PC-9 (cell line): ENCODE results near the gene ZIK1. TPM values are rescaled to one million over a fixed set of nuclear protein-coding genes. Genes with fewer than 3 reads are reported as not detected.

Experiments used
- BruUV-seq: library from RNA; stranded (reverse); fragments of 400-500 nt; replicated peaks from 2 replicates; lab custom pipeline; 2021; lab: Mats Ljungman, UMichigan
- CTCF ChIA-PET: fragments of 300-600 bp; sonication (Branson Sonifier 250); formaldehyde crosslinking; loops from one replicate; lab custom pipeline; 2022; ENCODE audit warnings: antibody characterized with exemption; lab: Charles Lee
- POLR2A ChIA-PET: fragments of 300-600 bp; sonication (Branson Sonifier 250); formaldehyde crosslinking; loops from one replicate; lab custom pipeline; 2022; ENCODE audit warnings: antibody characterized with exemption; ENCODE audit not compliant: unreplicated experiment; lab: Charles Lee
- DNase-seq, 2 experiments: peaks; one replicate each; pipeline versions ENCODE4 v3.0.0 to v3.0.0-alpha.2; 2015 to 2022; ENCODE audit warnings: mixed read lengths in 1 of 2
- H2AFZ ChIP-seq: fragments of 200-600 bp; sonication (generic); 2 replicates; pipeline ENCODE4 v1.8.1; 2017; ENCODE audit warnings: antibody characterized with exemption
- H3F3A ChIP-seq: fragments of 200-600 bp; sonication (generic); 2 replicates; pipeline ENCODE4 v1.8.1; 2017; ENCODE audit warnings: antibody characterized with exemption, mild to moderate bottlenecking, low read depth; ENCODE audit not compliant: insufficient read depth
- H3K27ac ChIP-seq: fragments of 200-600 bp; sonication (generic); 2 replicates; pipeline ENCODE4 v1.6.1; 2016; ENCODE audit warnings: mixed run types
- H3K27me3 ChIP-seq: fragments of 200-600 bp; sonication (generic); 2 replicates; pipeline ENCODE4 v1.6.1; 2016; ENCODE audit warnings: low read depth, mixed run types; ENCODE audit not compliant: insufficient read depth
- H3K36me3 ChIP-seq: fragments of 200-600 bp; sonication (generic); 2 replicates; pipeline ENCODE4 v1.6.1; 2016; ENCODE audit warnings: low read depth, mixed run types
- H3K4me1 ChIP-seq: fragments of 200-600 bp; sonication (generic); replicated peaks from 2 replicates; pipeline ENCODE4 v1.6.1; 2016; ENCODE audit warnings: mixed run types; ENCODE audit not compliant: insufficient read depth
- H3K4me2 ChIP-seq: fragments of 200-600 bp; sonication (generic); 2 replicates; pipeline ENCODE4 v1.6.1; 2017; ENCODE audit warnings: mixed run types
- H3K4me3 ChIP-seq: fragments of 200-600 bp; sonication (generic); 2 replicates; pipeline ENCODE4 v1.6.1; 2016; ENCODE audit warnings: mixed run types
- H3K79me2 ChIP-seq: fragments of 200-600 bp; sonication (generic); 2 replicates; pipeline ENCODE4 v1.6.1; 2017; ENCODE audit warnings: low read depth, mixed run types
- H3K9me2 ChIP-seq: fragments of 200-600 bp; sonication (generic); 2 replicates; pipeline ENCODE4 v1.8.1; 2017; ENCODE audit warnings: mild to moderate bottlenecking; ENCODE audit not compliant: insufficient read depth
- H3K9me3 ChIP-seq: fragments of 200-600 bp; sonication (generic); 2 replicates; pipeline ENCODE4 v1.8.1; 2016; ENCODE audit warnings: low read depth; ENCODE audit not compliant: insufficient read depth
- H4K20me1 ChIP-seq: fragments of 200-600 bp; sonication (generic); 2 replicates; pipeline ENCODE4 v1.8.1; 2017; ENCODE audit not compliant: insufficient read depth
- CTCF ChIP-seq: fragments of 200-600 bp; sonication (generic); conservative IDR thresholded peaks from 2 replicates; pipeline ENCODE4 v1.6.1; 2017; ENCODE audit warnings: mixed run types, antibody characterized with exemption, mild to moderate bottlenecking, moderate library complexity
- EZH2 ChIP-seq: fragments of 200-600 bp; sonication (generic); IDR thresholded peaks from 2 replicates; pipeline ENCODE4 v1.8.0; 2017; ENCODE audit warnings: antibody characterized with exemption, low read depth
- intact Hi-C: fragments of 100-400 bp; cut with micrococcal nuclease; formaldehyde crosslinking; loops from one replicate; pipeline ENCODE4 v1.10.0; 2022; ENCODE audit not compliant: unreplicated experiment
- total RNA-seq: library from RNA; stranded (reverse); gene quantifications from 2 replicates; pipeline ENCODE4 v1.2.3, GENCODE V29; 2021

ZIK1 gene
- total RNA-seq, 1 experiment from 2014 or later = 2.2 TPM

DNA sequence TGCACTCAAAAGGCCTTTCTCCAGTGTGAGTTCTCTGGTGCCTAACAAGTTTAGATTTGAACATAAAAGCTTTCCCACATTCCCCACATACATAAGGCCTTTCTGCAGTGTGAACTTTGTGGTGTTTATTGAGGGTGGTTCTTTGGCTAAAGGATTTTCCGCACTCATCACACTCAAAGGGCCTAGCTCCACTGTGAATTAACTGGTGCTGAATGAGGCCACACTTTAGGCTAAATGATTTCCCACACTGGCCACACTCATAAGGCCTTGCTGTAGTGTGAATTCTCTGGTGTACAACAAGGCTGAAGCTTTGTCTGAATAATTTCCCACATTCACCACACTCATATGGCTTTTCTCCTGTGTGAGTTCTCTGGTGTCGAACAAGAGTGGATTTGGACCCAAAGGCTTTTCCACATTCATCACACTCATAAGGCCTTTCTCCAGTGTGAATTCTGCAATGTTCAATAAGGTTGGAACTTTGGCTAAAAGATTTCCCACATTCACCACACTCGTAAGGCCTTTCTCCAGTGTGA lies 11.5 kb upstream of the ZIK1 start:
- peaks cover 3% of the 10 kb centered on the region for H3K79me2 ChIP-seq
- no TSS peak for BruUV-seq
- H3K9me2 ChIP-seq = no peaks in the 10 kb centered on the region
- peaks cover 82% of the 10 kb centered on the region for H3K9me3 ChIP-seq
- H3K36me3 ChIP-seq = peaks cover 56% of the 10 kb centered on the region
- intact Hi-C loops = no loop called here
- ChIA-PET POLR2A (no interaction called here), CTCF (no interaction called here)
- TF ChIP-seq EZH2 (no peak), CTCF (no peak)
- H3K27me3 ChIP-seq = no peaks in the 10 kb centered on the region
- H3K4me2 ChIP-seq = no peak overlapping the region
- no peaks in the 10 kb centered on the region for H4K20me1 ChIP-seq
- H3K27ac ChIP-seq = no peak overlapping the region
- DNase-seq = no peak
- no peak overlapping the region for H3K4me3 ChIP-seq
- H2AFZ ChIP-seq = no peak overlapping the region
- H3K4me1 ChIP-seq = no peaks in the 10 kb centered on the region
- H3F3A ChIP-seq = no peaks in the 10 kb centered on the region; the same call in 1 of the 2 replicates

DNA sequence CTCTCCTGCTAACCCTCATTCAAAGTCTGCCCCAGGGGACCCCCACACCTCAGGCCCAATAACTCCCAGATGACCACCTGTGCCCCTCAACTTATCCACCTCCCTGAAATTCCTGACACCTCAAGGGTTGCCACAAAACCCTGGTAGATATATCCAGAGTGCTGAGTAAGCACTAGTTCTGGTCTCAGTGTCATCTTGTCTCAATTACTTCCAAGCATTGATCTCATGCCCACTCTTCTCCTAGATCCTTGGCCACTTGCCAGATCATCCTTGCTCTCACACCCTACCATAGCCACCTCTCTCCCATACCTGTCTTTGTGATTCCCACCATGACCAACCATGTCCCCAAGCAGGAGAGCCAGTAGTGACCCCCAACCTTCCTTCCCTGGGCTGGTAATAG lies 7.3 kb upstream of the ZIK1 start:
- no TSS peak for BruUV-seq
- no peaks in the 10 kb centered on the region for H3K9me2 ChIP-seq
- H3K36me3 ChIP-seq = peaks cover 61% of the 10 kb centered on the region
- DNase-seq = no peak
- no peak overlapping the region for H3K27ac ChIP-seq
- no peaks in the 10 kb centered on the region for H4K20me1 ChIP-seq
- ChIA-PET POLR2A (no interaction called here), CTCF (no interaction called here)
- H3K4me1 ChIP-seq = peaks cover 10% of the 10 kb centered on the region
- peak overlapping the region; percentile 75; the same call in 1 of the 2 replicates for H3K4me3 ChIP-seq
- H3K27me3 ChIP-seq = 0 out of 2 replicates have a peak, but pooled peaks cover 3% of the 10 kb centered on the region
- no peaks in the 10 kb centered on the region; the same call in 1 of the 2 replicates for H3F3A ChIP-seq
- peaks cover 67% of the 10 kb centered on the region for H3K9me3 ChIP-seq
- no peak overlapping the region for H2AFZ ChIP-seq
- H3K79me2 ChIP-seq = peaks cover 14% of the 10 kb centered on the region
- intact Hi-C loops = loop anchor here (5.0 kb wide), 1 partner anchor 99 kb away; the partner anchor contains the start of gene ZNF772
- no peak for TF ChIP-seq CTCF
- no peak for TF ChIP-seq EZH2
- H3K4me2 ChIP-seq = no peak overlapping the region

DNA sequence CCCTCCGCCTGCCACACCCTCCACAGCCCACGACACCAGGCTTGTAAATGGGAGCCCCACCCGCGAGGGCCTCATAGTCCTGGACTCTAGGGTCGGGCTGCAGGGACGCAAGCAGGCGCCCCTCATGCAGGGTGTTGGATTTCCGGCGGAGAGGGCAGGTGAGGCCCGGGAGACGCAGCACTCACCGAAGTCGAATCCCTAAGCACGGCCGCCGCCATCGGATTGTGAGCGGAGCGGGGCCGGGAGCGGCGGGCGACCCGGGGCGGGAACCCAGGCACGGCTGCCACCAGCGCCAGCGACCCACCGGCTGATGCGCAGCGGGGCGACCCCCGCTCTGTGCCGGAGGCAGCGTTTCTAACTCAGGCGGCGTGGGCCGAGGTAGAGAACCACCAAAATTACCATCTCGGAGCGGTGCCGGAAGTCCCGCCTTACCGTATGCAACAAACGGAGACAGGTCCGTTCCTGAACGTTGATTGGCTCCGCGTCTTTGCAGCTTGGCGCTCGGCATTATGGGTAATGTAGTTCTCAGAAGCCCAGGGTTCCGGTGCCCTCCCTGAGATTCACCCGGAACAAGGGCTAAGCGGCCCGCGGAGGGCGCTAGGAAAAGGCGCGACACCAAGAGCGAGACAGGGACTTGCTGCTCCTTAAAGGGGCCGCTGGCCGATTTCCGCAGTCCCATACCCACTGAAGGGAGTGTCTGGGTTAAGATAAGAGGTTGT lies 5.3 kb upstream of the ZIK1 start, which contains the start of gene ZNF416:
Gene ZNF416 (minus strand): TSS at position 425 of the 719 bp plus-strand sequence. CDS start 207 bp downstream, at position 218.
- Histone ChIP-seq H4K20me1 (no peaks in the 10 kb centered on the region), H3K4me3 (peak within 1 kb of the TSS; percentile 75), H3K79me2 (peaks cover 14% of the 10 kb centered on the region), H3K4me2 (peak within 1 kb of the TSS; percentile 87), H3K27me3 (0 out of 2 replicates have a peak, but pooled peaks cover 3% of the 10 kb centered on the region), H3F3A (no peaks in the 10 kb centered on the region), H3K36me3 (peaks cover 44% of the 10 kb centered on the region), H3K27ac (no peak within 1 kb of the TSS), H3K9me2 (no peaks in the 10 kb centered on the region), H3K4me1 (peaks cover 10% of the 10 kb centered on the region), H3K9me3 (peaks cover 47% of the 10 kb centered on the region), H2AFZ (peak within 1 kb of the TSS; percentile 97)
- TF ChIP-seq CTCF (no peak; the same call in 1 of the 2 replicates), EZH2 (no peak)
- no TSS peak for BruUV-seq
- intact Hi-C loops = loop anchor here (1.0 to 5.0 kb wide), 5 partner anchors 18 to 338 kb away; partner anchors contain the start of genes ZNF17, ZNF417, ZNF551 and ZNF772
- ChIA-PET POLR2A (interaction anchor here (0.6 kb wide), 1 partner anchor 228 kb away, joined by 3 read pairs; the partner anchor contains the start of gene ZNF304), CTCF (interaction anchor here (1.1 kb wide), 1 partner anchor 103 kb away, joined by 3 read pairs; the partner anchor contains the start of gene ZNF551)
- DNase-seq = peak; percentile 97
